Measurements from ENCODE around the gene BLOC1S3.

BLOC1S3 gene, protein sequence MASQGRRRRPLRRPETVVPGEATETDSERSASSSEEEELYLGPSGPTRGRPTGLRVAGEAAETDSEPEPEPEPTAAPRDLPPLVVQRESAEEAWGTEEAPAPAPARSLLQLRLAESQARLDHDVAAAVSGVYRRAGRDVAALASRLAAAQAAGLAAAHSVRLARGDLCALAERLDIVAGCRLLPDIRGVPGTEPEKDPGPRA

GRCh38 chr19:45178262-45179071 lies at the start of gene BLOC1S3:
BLOC1S3 (plus strand) TSS chr19:45178784; CDS start chr19:45179297, 513 bp downstream.
- peak; percentile 99 for DNase-seq

- no peak for DNase-seq
These were observed 49.8 kb upstream of the BLOC1S3 start for GRCh38 chr19:45128806-45129205.

DNA sequence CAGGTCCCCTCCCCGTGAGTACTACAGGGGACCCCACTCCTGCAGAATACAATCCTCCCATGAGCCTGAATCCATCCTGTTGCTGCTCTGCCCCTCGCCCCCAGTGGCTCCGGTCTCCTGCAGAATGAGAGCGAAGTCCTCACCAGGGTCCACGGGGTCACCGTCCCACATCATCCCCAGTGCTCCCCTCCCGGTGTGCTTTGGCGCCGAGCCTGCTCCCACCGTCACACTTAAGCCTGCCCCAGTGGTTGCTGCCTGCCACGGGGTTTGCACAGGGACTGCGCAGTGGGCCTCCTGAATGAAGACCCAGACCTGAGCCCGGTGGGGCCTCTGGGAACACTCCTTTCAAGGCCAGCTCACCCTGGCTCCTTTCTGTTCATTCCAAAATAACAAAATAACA lies 48.3 kb upstream of the BLOC1S3 start:
- DNase-seq, result no peak

DNA sequence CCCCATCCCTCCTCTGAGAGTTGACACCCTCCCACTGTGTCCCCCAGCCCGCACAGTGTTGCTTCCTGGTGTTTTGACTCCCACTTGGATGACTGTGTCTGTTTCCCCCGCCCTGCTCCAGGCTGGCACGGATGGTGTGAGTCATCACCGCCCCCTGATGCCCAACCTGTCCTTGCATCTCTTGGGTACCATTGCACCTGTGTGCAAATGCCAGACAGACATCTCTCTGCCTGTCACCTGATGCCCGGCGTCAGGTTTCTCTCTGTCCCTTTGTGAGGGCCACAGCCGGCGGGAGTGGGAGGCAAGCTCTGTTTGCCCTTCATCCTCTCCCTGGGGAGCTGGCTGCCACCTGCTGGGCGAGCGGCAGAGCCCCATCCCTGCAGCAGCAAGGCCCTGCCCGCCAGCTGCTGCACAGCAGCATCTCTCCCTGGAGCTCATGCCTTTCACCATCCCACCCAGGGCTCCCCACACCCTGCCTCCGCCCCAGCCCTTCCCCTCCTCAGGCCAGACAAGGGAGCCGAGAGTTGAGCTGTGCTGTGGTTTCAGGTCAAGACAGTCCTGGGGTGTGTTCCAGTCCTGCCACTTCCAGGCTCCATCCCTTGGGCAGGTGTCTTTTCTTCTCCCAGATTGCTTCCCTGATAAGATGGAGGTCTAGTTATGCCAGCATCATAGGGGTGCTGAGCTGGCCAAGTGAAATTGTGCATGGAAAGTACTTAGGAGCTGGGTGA lies 47.5 kb upstream of the BLOC1S3 start:
- DNase-seq, result no peak

- DNase-seq, result no peak
These were observed 44.9 kb upstream of the BLOC1S3 start for GRCh38 chr19:45133661-45134060.

- no peak for DNase-seq
These were observed 43.3 kb upstream of the BLOC1S3 start for GRCh38 chr19:45135176-45135885.

GRCh38 chr19:45136507-45137178 lies 41.9 kb upstream of the BLOC1S3 start:
- no peak for DNase-seq

- no peak for DNase-seq
These were observed 41.3 kb upstream of the BLOC1S3 start for GRCh38 chr19:45137179-45137761.

- no peak for DNase-seq
These were observed 40.3 kb upstream of the BLOC1S3 start for GRCh38 chr19:45138303-45138751.

- no peak for DNase-seq
These were observed 39.1 kb upstream of the BLOC1S3 start for GRCh38 chr19:45139286-45140143.

DNA sequence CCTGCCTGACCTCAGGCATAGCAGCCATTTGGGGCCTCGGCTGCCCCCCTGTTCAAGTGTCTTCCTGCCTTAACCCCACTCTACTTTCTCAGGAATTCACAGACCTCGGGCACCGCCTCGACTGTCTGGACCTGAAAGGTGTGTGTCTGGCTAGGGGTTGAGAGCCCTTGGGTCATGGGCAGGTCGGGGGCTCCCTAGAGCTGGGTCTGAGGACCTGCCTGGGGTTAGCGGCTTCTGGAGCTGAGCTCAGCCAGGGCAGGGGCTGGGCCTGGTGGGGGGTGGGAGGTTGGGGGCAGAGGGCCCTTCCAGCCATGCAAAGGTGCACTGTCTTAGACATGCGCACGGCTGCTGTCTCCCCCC lies 38.5 kb upstream of the BLOC1S3 start:
- DNase-seq, result no peak

GRCh38 chr19:45140533-45140932 lies 38.1 kb upstream of the BLOC1S3 start:
- DNase-seq, result no peak

DNA sequence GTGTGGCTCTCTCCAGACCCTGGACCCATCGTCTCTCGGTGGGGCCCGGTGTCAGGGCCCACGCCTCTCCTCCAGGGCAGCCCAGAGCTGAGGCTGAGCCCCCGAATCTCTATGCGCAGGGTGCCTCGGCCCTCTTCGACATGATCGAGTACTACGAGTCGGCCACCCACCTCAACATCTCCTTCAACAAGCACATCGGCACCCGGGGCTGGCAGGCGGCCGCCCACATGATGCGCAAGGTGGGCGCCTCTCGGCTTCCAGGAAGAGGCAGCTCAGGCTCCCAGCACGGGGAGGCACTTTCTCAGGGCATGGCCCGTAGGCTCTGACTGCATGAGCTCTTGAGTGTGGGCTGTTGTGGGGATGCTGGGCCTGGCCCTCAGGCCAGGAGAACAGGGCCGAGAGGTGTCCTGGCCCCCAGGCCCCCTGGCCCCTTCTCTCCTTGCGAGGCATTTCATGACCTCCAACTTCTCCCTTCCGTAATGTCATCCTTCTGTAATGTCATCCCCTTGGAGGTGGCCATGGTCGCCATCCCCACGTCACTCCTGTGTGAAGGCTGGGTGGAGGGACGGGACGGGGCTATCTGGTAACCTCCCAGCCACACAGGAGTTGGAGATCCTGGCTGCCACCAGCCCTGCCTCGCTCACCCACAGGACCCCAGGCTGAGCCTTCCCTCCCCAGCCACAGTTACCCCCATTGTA lies 37.2 kb upstream of the BLOC1S3 start:
- DNase-seq, result no peak

DNA sequence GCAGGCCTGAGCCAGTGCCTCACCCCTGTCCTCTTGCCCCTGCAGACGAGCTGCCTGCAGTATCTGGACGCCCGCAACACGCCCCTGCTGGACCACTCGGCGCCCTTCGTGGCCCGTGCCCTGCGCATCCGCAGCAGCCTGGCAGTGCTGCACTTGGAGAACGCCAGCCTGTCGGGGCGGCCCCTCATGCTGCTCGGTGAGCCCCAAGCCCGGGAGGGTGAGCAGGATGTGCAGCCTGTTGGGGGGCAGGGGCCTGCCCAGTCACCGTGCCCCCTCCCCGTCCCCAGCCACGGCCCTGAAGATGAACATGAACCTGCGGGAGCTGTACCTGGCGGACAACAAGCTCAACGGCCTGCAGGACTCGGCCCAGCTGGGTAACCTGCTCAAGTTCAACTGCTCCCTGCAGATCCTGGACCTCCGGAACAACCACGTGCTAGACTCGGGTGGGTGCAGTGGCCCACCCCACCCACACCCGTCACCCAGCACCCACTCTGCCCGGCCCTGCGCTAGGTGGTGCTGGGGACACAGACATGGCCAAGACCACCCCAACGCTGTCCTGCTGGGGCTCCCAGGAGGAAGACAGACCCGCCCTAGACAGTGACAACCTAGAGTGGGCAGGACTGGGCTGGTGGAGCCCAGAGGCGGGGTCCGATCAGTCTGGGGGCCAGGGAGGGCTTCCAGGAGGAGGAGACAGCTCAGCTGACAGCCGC lies 36.4 kb upstream of the BLOC1S3 start:
- no peak for DNase-seq

DNA sequence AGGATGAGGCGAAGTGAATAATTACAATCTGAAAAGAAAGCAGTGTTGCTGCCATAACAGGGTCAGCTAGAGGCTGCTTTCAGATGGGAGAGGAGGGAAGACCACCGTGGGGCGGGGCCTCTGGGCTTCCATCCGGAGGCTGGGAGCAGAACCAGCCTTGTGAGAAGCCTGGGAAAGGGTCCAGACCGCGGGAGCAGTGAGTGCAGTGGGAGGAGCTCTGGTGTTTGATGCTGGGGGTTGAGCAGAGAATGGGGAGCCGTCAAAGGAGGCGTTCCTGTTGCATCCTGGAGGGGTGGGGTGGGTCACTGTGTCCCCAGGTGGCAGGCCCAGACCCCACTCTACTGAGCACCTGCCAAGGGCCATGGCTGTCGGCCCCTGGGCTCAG lies 35.9 kb upstream of the BLOC1S3 start:
- no peak for DNase-seq

GRCh38 chr19:45144431-45145269 lies 33.9 kb upstream of the BLOC1S3 start:
- no peak for DNase-seq

DNA sequence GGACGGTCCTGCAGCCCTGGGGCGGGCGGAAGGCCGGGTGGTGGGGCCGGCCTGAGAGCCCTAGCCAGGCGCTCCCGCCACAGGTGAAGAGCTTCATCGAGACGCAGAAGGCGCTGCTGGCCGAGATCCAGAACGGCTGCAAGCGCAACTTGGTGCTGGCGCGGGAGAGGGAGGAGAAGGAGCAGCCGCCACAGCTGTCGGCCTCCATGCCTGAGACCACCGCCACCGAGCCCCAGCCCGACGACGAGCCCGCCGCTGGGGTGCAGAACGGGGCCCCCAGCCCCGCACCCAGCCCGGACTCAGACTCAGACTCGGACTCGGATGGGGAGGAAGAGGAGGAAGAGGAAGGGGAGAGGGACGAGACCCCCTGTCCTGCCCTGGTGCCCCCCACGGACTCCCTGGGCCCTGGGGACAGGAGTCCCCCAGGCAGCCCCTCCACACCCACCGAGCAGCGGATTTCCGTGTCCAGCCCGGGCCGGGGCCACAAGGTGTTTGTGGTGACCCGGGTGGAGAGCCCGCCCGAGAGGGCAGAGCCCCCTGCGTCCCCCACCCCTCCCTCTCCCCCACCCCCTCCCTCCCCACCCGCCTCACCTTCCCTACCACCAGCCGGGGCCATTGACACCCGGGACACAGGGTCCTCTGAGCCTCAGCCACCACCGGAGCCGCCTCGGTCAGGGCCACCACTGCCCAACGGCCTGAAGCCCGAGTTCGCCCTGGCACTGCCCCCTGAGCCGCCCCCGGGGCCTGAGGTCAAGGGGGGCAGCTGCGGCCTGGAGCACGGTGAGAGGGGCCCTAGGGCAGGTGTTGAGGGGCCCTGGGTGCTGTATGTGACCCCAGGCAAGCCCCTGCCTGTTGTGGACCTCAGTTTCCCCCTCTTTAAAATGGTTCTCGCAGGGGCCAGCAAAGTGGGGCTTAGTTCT lies 33.1 kb upstream of the BLOC1S3 start:
- no peak for DNase-seq

- DNase-seq, result no peak
These were observed 32.3 kb upstream of the BLOC1S3 start for GRCh38 chr19:45146251-45146650.

Data from activated T-cell treated with anti-CD3 and anti-CD28 coated beads, Interleukin-2, amount 50 U/mL, for 1 hour (primary cell).